H9 (cell line): ENCODE measurements around the gene IQCF6. TPM values are rescaled to one million over a fixed set of nuclear protein-coding genes. Genes with fewer than 3 reads are reported as not detected.
A peak's percentile ranks its signal among the peaks of the same experiment; 100 is the strongest.

ENCODE experiments used
- DNase-seq: peaks from one replicate; pipeline ENCODE4 v3.0.0-alpha.2; 2017
- H2AFZ ChIP-seq: one replicate; pipeline ENCODE4 v1.6.1; 2013; ENCODE audit warnings: mild to moderate bottlenecking, low read length, control low read depth, moderate library complexity
- H2AK5ac ChIP-seq: 2 replicates; pipeline ENCODE4 v1.6.1; 2013; ENCODE audit warnings: low read length, control low read depth, mixed read lengths; ENCODE audit not compliant: insufficient read length
- H2BK120ac ChIP-seq: one replicate; pipeline ENCODE4 v1.6.1; 2013; ENCODE audit warnings: low read depth, mild to moderate bottlenecking, low read length, control low read depth, inconsistent platforms; ENCODE audit not compliant: poor library complexity, severe bottlenecking
- H2BK12ac ChIP-seq: 2 replicates; pipeline ENCODE4 v1.6.1; 2013; ENCODE audit warnings: low read length, control low read depth, mixed read lengths, low read depth; ENCODE audit not compliant: insufficient read length
- H2BK15ac ChIP-seq: 2 replicates; pipeline ENCODE4 v1.6.1; 2013; ENCODE audit warnings: low read depth, low read length, control low read depth
- H2BK20ac ChIP-seq: one replicate; pipeline ENCODE4 v1.6.1; 2013; ENCODE audit warnings: low read depth, mild to moderate bottlenecking, low read length, control low read depth, inconsistent platforms; ENCODE audit not compliant: poor library complexity, severe bottlenecking
- H2BK5ac ChIP-seq: 2 replicates; pipeline ENCODE4 v1.6.1; 2013; ENCODE audit warnings: low read length, control low read depth, mixed read lengths; ENCODE audit not compliant: insufficient read length
- H3K14ac ChIP-seq: 2 replicates; pipeline ENCODE4 v1.6.1; 2013; ENCODE audit warnings: low read length, control low read depth; ENCODE audit not compliant: insufficient read depth
- H3K18ac ChIP-seq: 2 replicates; pipeline ENCODE4 v1.6.1; 2013; ENCODE audit warnings: low read depth, mild to moderate bottlenecking, mixed read lengths, low read length, control low read depth; ENCODE audit not compliant: insufficient read length
- H3K23ac ChIP-seq: 2 replicates; pipeline ENCODE4 v1.6.1; 2013; ENCODE audit warnings: low read length, control low read depth, mixed read lengths, low read depth; ENCODE audit not compliant: insufficient read length
- H3K23me2 ChIP-seq: 2 replicates; pipeline ENCODE4 v1.6.1; 2013; ENCODE audit warnings: low read depth, mild to moderate bottlenecking, mixed read lengths, low read length, control low read depth; ENCODE audit not compliant: insufficient read length, poor library complexity, severe bottlenecking
- H3K27ac ChIP-seq: 2 replicates; pipeline ENCODE4 v1.5.1; 2013; ENCODE audit warnings: low read length, control low read depth, mixed read lengths, low read depth; ENCODE audit not compliant: insufficient read length
- H3K27me3 ChIP-seq: 2 replicates; pipeline ENCODE4 v1.6.1; 2013; ENCODE audit warnings: low read length, control low read depth, inconsistent platforms; ENCODE audit not compliant: insufficient read depth
- H3K4ac ChIP-seq: 2 replicates; pipeline ENCODE4 v1.6.1; 2013; ENCODE audit warnings: low read depth, mild to moderate bottlenecking, control low read depth, inconsistent platforms, low read length, moderate library complexity
- H3K4me1 ChIP-seq: 2 replicates; pipeline ENCODE4 v1.6.1; 2013; ENCODE audit warnings: low read length, control low read depth, inconsistent platforms; ENCODE audit not compliant: insufficient read depth
- H3K4me2 ChIP-seq: 2 replicates; pipeline ENCODE4 v1.6.1; 2013; ENCODE audit warnings: low read length, control low read depth, mixed read lengths; ENCODE audit not compliant: insufficient read length, insufficient read depth
- H3K56ac ChIP-seq: 2 replicates; pipeline ENCODE4 v1.6.1; 2013; ENCODE audit warnings: low read depth, mild to moderate bottlenecking, mixed read lengths, low read length, control low read depth; ENCODE audit not compliant: insufficient read length
- H3K79me1 ChIP-seq: 2 replicates; pipeline ENCODE4 v1.6.1; 2013; ENCODE audit warnings: low read depth, mild to moderate bottlenecking, moderate library complexity, low read length, control low read depth, inconsistent platforms; ENCODE audit not compliant: insufficient read depth, poor library complexity, severe bottlenecking
- H3K79me2 ChIP-seq: 2 replicates; pipeline ENCODE4 v1.6.1; 2013; ENCODE audit warnings: low read length, control low read depth, inconsistent platforms; ENCODE audit not compliant: insufficient read depth
- H3K9ac ChIP-seq: 2 replicates; pipeline ENCODE4 v1.6.1; 2013; ENCODE audit warnings: low read length, control low read depth, mixed read lengths; ENCODE audit not compliant: insufficient read length; ENCODE audit errors: extremely low read depth
- H3K9me3 ChIP-seq: one replicate; pipeline ENCODE4 v1.6.1; 2013; ENCODE audit warnings: low read depth, low read length, inconsistent platforms; ENCODE audit not compliant: control insufficient read depth
- H3T11ph ChIP-seq: one replicate; pipeline ENCODE4 v1.6.1; 2013; ENCODE audit warnings: mild to moderate bottlenecking, low read length, control low read depth, inconsistent platforms
- H4K20me1 ChIP-seq: one replicate; pipeline ENCODE4 v1.6.1; 2013; ENCODE audit not compliant: control insufficient read depth, insufficient read length, insufficient read depth
- H4K5ac ChIP-seq: 2 replicates; pipeline ENCODE4 v1.6.1; 2013; ENCODE audit warnings: low read depth, mild to moderate bottlenecking, mixed read lengths, low read length, control low read depth; ENCODE audit not compliant: insufficient read length
- H4K8ac ChIP-seq: replicated peaks from 2 replicates; pipeline ENCODE4 v1.6.1; 2013; ENCODE audit warnings: low read length, control low read depth, mixed read lengths, low read depth; ENCODE audit not compliant: insufficient read length
- H4K91ac ChIP-seq: 2 replicates; pipeline ENCODE4 v1.6.1; 2013; ENCODE audit warnings: low read depth, mild to moderate bottlenecking, moderate library complexity, mixed read lengths, low read length, control low read depth; ENCODE audit not compliant: insufficient read length
- H3K27ac Mint-ChIP-seq, 3 experiments: 2 replicates in 2 of 3; 3 replicates in 1 of 3; pipeline ENCODE4 v1.8.0; 2020 to 2021; ENCODE audit warnings: mixed read lengths in 3 of 3, mild to moderate bottlenecking in 1 of 3, moderate library complexity in 1 of 3
- H3K27me3 Mint-ChIP-seq: 2 replicates; pipeline ENCODE4 v1.8.0; 2021; ENCODE audit warnings: low read depth, mild to moderate bottlenecking, moderate library complexity, mixed read lengths
- H3K36me3 Mint-ChIP-seq, 3 experiments: 2 replicates in 2 of 3; 3 replicates in 1 of 3; pipeline ENCODE4 v1.8.0; 2020 to 2021; ENCODE audit warnings: low read depth in 3 of 3, mixed read lengths in 3 of 3; ENCODE audit not compliant: insufficient read depth in 1 of 3
- H3K4me1 Mint-ChIP-seq, 2 experiments: 2 replicates each; pipeline ENCODE4 v1.8.0; 2020; ENCODE audit warnings: mixed read lengths in 2 of 2
- H3K4me3 Mint-ChIP-seq, 2 experiments: 2 replicates in 1 of 2; 3 replicates in 1 of 2; pipeline ENCODE4 v1.8.0; 2020 to 2021; ENCODE audit warnings: mild to moderate bottlenecking in 2 of 2, mixed read lengths in 2 of 2, moderate library complexity in 1 of 2
- H3K9me3 Mint-ChIP-seq, 2 experiments: 2 replicates in 1 of 2; 3 replicates in 1 of 2; pipeline ENCODE4 v1.8.0; 2020; ENCODE audit warnings: mild to moderate bottlenecking in 2 of 2, mixed read lengths in 2 of 2, moderate library complexity in 1 of 2
- WGBS: extraction: QIAGEN DNeasy Blood & Tissue Kit; methylation state at CpG from one replicate; pipeline ENCODE4 v1.1.7; 2013; ENCODE audit warnings: missing lambda C conversion rate, low lambda C conversion rate, mixed read lengths; ENCODE audit not compliant: insufficient read length; ENCODE audit errors: extremely low coverage; 5-methylcytosine and 5-hydroxymethylcytosine counted together
- total RNA-seq: library from RNA; stranded (reverse); gene quantifications from 2 replicates; pipeline ENCODE4 v1.2.1, GENCODE V29; 2021
- TF ChIP-seq, protein P1 (sequence below): fragments of 200-600 bp; sonication (generic); conservative IDR thresholded peaks from 3 replicates; pipeline ENCODE4 v1.8.0; 2021; ENCODE audit warnings: antibody characterized with exemption, mild to moderate bottlenecking

The IQCF6 gene
- total RNA-seq, 1 experiment from 2014 or later, result not detected

DNA sequence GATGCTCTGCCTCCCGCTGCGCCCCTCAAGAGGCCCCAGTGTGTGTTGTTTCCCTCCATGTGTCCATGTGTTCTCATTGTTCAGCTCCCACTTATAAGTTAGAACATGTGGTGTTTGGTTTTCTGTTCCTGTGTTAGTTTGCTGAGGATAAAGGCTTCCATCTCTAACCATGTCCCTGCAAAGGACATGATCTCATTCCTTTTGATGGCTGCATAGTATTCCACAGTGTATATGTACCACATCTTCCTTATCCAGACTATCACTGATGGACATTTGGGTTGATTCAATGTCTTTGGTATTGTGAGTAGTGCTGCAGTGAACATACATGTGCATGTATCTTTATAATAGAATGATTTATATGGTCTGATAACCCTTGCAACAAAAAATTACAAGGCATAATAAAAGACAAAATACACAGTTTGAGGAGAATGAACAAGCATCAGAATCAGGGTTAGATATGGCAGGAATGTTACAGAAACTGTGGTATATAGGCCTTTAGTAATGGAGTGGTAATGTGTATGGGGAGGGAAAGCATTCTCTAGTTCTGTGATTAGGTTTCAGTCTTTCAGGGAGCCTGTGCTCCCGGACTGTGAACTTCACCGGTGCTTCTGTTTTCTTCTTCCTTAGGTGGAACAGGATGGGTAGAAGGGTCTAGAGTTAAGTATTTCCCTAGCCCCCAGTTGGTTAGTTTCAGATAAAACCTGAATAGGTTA, 45.0 kb downstream of the IQCF6 start:
- Histone ChIP-seq H3K4ac (no peak overlapping the region), H3K27me3 (no peaks in the 10 kb centered on the region), H4K20me1 (no peaks in the 10 kb centered on the region), H3K79me2 (no peaks in the 10 kb centered on the region), H3K79me1 (no peaks in the 10 kb centered on the region), H3K23ac (no peak overlapping the region), H4K8ac (no peak overlapping the region), H3K4me2 (no peak overlapping the region), H2BK120ac (no peak overlapping the region), H2AK5ac (no peak overlapping the region), H3K56ac (no peak overlapping the region), H2AFZ (peak overlapping the region; percentile 86), H2BK20ac (no peak overlapping the region), H3K9me3 (no peaks in the 10 kb centered on the region), H2BK12ac (no peak overlapping the region), H3K14ac (no peak overlapping the region), H2BK15ac (no peak overlapping the region), H3K23me2 (no peaks in the 10 kb centered on the region), H3K27ac (no peak overlapping the region), H2BK5ac (no peak overlapping the region), H3K4me1 (no peaks in the 10 kb centered on the region), H3T11ph (no peak overlapping the region), H3K18ac (no peak overlapping the region), H4K91ac (no peak overlapping the region), H4K5ac (no peak overlapping the region), H3K9ac (no peak overlapping the region)
- no peak for DNase-seq
- Mint-ChIP-seq H3K4me3 (no peak overlapping the region), H3K9me3 (no peaks in the 10 kb centered on the region; a peak in 2 of 5 replicates), H3K4me1 (peaks cover 17 to 26% of the 10 kb centered on the region in 2 experiments), H3K27ac (no peak overlapping the region), H3K27me3 (no peaks in the 10 kb centered on the region; the same call in none of the 2 replicates), H3K36me3 (0 out of 7 replicates have a peak, but pooled peaks cover 0 to 3% (median 0%) of the 10 kb centered on the region in 3 experiments)
- TF ChIP-seq, protein P1, sequence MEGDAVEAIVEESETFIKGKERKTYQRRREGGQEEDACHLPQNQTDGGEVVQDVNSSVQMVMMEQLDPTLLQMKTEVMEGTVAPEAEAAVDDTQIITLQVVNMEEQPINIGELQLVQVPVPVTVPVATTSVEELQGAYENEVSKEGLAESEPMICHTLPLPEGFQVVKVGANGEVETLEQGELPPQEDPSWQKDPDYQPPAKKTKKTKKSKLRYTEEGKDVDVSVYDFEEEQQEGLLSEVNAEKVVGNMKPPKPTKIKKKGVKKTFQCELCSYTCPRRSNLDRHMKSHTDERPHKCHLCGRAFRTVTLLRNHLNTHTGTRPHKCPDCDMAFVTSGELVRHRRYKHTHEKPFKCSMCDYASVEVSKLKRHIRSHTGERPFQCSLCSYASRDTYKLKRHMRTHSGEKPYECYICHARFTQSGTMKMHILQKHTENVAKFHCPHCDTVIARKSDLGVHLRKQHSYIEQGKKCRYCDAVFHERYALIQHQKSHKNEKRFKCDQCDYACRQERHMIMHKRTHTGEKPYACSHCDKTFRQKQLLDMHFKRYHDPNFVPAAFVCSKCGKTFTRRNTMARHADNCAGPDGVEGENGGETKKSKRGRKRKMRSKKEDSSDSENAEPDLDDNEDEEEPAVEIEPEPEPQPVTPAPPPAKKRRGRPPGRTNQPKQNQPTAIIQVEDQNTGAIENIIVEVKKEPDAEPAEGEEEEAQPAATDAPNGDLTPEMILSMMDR, result no peak
- WGBS, result no CpG with 5 or more reads among the region's 4 CpGs
